NT2/D1 (cell line): ENCODE measurements around the gene GTSE1.

Experiments used
- SUZ12 ChIP-seq: IDR thresholded peaks from 2 replicates; pipeline ENCODE4 v1.6.1; 2011; ENCODE audit not compliant: insufficient read length, insufficient read depth; ENCODE audit errors: extremely low read depth
- ZNF274 ChIP-seq: IDR thresholded peaks from 2 replicates; pipeline ENCODE4 v1.6.1; 2011; ENCODE audit warnings: mild to moderate bottlenecking, low read depth, low read length

DNA sequence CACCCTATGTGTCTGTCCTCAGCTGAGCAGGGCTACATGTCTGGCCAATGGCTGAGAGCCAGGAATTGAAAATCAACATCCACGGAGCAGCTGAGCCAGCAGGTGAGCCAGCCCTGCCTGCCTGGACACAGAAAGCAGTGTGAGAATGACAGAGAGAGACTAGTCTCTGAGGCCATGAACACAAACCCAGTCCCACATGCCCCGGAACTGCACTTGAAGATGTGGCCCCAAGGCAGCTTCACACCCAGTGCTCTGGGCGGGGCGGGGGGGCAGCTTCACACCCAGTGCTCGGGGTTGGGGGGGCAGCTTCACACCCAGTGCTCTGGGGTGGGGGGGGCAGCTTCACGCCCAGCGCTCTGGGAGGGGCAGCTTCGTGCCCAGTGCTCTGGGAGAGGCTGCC lies 76.5 kb downstream of the GTSE1 start:
- TF ChIP-seq ZNF274 (no peak), SUZ12 (no peak)
